GM21526 (cell line): ENCODE data around the gene CDCA4.

Experiments used
- ATAC-seq: cut with Tn5 transposase; IDR thresholded peaks from one replicate; pipeline ENCODE4 v1.9.1; 2021; ENCODE audit warnings: moderate library complexity; ENCODE audit not compliant: unreplicated experiment, low FRiP score

Gene CDCA4

GRCh38 chr14:104996032-104996431, 24.9 kb downstream of the CDCA4 start:
- no peak for ATAC-seq

- ATAC-seq = no peak
Observed at GRCh38 chr14:104994978-104995377, 25.9 kb downstream of the CDCA4 start.

- no peak for ATAC-seq
Observed at GRCh38 chr14:104993808-104994591, 26.9 kb downstream of the CDCA4 start.

GRCh38 chr14:104993306-104993705, 27.6 kb downstream of the CDCA4 start:
- ATAC-seq = no peak

GRCh38 chr14:104992501-104992900, 28.4 kb downstream of the CDCA4 start:
- no peak for ATAC-seq

GRCh38 chr14:104991896-104992230, 29.0 kb downstream of the CDCA4 start:
- ATAC-seq = no peak

GRCh38 chr14:104989951-104990303, 31.0 kb downstream of the CDCA4 start:
- ATAC-seq = no peak

GRCh38 chr14:104989236-104989950, 31.5 kb downstream of the CDCA4 start:
- no peak for ATAC-seq

GRCh38 chr14:104986487-104987164, 34.3 kb downstream of the CDCA4 start:
- ATAC-seq = no peak

GRCh38 chr14:104985675-104986486, 35.0 kb downstream of the CDCA4 start, which contains the start of gene CLBA1:
CLBA1 (plus strand) TSS chr14:104985788; CDS start chr14:104986432, 644 bp downstream.
- ATAC-seq = peak; percentile 84

- no peak for ATAC-seq
Observed at GRCh38 chr14:104984056-104984894, 36.6 kb downstream of the CDCA4 start.

GRCh38 chr14:104983231-104983721, 37.6 kb downstream of the CDCA4 start:
- ATAC-seq = no peak

GRCh38 chr14:104982548-104983230, 38.2 kb downstream of the CDCA4 start:
- ATAC-seq = no peak

GRCh38 chr14:104981699-104982541, 39.0 kb downstream of the CDCA4 start:
- ATAC-seq = no peak

GRCh38 chr14:104980611-104981531, 40.0 kb downstream of the CDCA4 start:
- ATAC-seq = no peak

- no peak for ATAC-seq
Observed at GRCh38 chr14:104979758-104980610, 40.9 kb downstream of the CDCA4 start.
